Lower leg skin (tissue), 4 donors: Measurements from ENCODE around the gene GAREM1. TPM values are rescaled to one million over a fixed set of nuclear protein-coding genes. Genes with fewer than 3 reads are reported as not detected.

Source experiments
- DNase-seq, 2 donors: peaks; one replicate each; pipeline ENCODE4 v3.0.0-alpha.2; 2019; ENCODE audit warnings: low spot score in 2 of 2
- H3K4me3 ChIP-seq: fragments of 200-600 bp; sonication (generic); 2 replicates; pipeline ENCODE4 v1.5.1; 2017; ENCODE audit warnings: mild to moderate bottlenecking, low read depth; ENCODE audit not compliant: poor library complexity, severe bottlenecking
- CTCF ChIP-seq, 3 donors: fragments of 450-650 bp; IDR thresholded peaks; one replicate each; pipeline ENCODE4 v1.5.1; 2016; ENCODE audit warnings: antibody characterized with exemption in 3 of 3, mild to moderate bottlenecking in 3 of 3, moderate library complexity in 2 of 3
- POLR2A ChIP-seq, 2 donors: fragments of 450-650 bp; IDR thresholded peaks; one replicate each; pipeline ENCODE4 v1.6.1; 2016 to 2017; ENCODE audit warnings: antibody characterized with exemption in 2 of 2, mild to moderate bottlenecking in 1 of 2, moderate library complexity in 1 of 2
- WGBS, 2 donors: methylation state at CpG; one replicate each; pipeline ENCODE4 v1.1.5; 2018; 5-methylcytosine and 5-hydroxymethylcytosine counted together
- intact Hi-C: fragments of 100-400 bp; cut with DNase I; formaldehyde crosslinking; loops from one replicate; pipeline ENCODE4 v1.15.0; 2023; ENCODE audit warnings: low total_unique reads
- total RNA-seq, 4 donors: library from RNA; depleted of rRNA; stranded (reverse); fragments of >200 nt; gene quantifications; one replicate each; pipeline ENCODE4 v1.1.0, GENCODE V29; 2016

GAREM1 gene
- total RNA-seq, 4 donors from 2014 or later: 41.1 to 70.9 (median 49.6) TPM

- WGBS, 2 donors: 69 to 72% methylated on average over 1 of the region's 1 CpG
- no peak for DNase-seq
- TF ChIP-seq POLR2A (IDR thresholded peaks at IDR 0.05): no peak
- TF ChIP-seq CTCF (IDR thresholded peaks at IDR 0.05): no peak
- intact Hi-C loops: no loop called here
- no peak overlapping the region for H3K4me3 ChIP-seq
Observed at GRCh38 chr18:32328379-32328778, 142.3 kb downstream of the GAREM1 start.

- no peak for DNase-seq
- TF ChIP-seq POLR2A (IDR thresholded peaks at IDR 0.05) (no peak), CTCF (IDR thresholded peaks at IDR 0.05) (no peak)
- WGBS, 2 donors: 63 to 73% methylated on average over 3 of the region's 3 CpGs
Observed at GRCh38 chr18:32326450-32327308, 144.0 kb downstream of the GAREM1 start.

GRCh38 chr18:32324181-32324580, 146.5 kb downstream of the GAREM1 start:
- 51 to 54% methylated on average over 4 of the region's 4 CpGs for WGBS, 2 donors
- no peak overlapping the region for H3K4me3 ChIP-seq
- DNase-seq: no peak
- intact Hi-C loops: no loop called here
- TF ChIP-seq POLR2A (IDR thresholded peaks at IDR 0.05) (no peak), CTCF (IDR thresholded peaks at IDR 0.05) (no peak)

More at GRCh38 chr18:32326450-32327308, 144.0 kb downstream of the GAREM1 start:
- H3K4me3 ChIP-seq: no peak overlapping the region
- intact Hi-C loops: no loop called here

GRCh38 chr18:32321826-32322225, 148.9 kb downstream of the GAREM1 start:
- WGBS, 2 donors: 68 to 85% methylated on average over 1 of the region's 1 CpG
- intact Hi-C loops: no loop called here
- TF ChIP-seq POLR2A (IDR thresholded peaks at IDR 0.05): no peak
- TF ChIP-seq CTCF (IDR thresholded peaks at IDR 0.05): no peak
- DNase-seq: no peak
- H3K4me3 ChIP-seq: no peak overlapping the region

GRCh38 chr18:32319084-32319483, 151.6 kb downstream of the GAREM1 start:
- intact Hi-C loops: no loop called here
- no peak overlapping the region for H3K4me3 ChIP-seq
- DNase-seq: no peak
- no peak for TF ChIP-seq CTCF (IDR thresholded peaks at IDR 0.05)
- TF ChIP-seq POLR2A (IDR thresholded peaks at IDR 0.05): no peak
